ENCODE measurements around the gene GJB1.

The GJB1 gene

GRCh38 chrX:71245159-71245558, 22.1 kb downstream of the GJB1 start:
- H3K27ac ChIP-seq, result no peak overlapping the region
- TF ChIP-seq ZFX (IDR thresholded peaks at IDR 0.05; ENCODE audit: borderline replicate concordance) (no peak), CTCF (IDR thresholded peaks at IDR 0.05) (no peak)

- no peak for TF ChIP-seq CTCF (IDR thresholded peaks at IDR 0.05)
- no peak for TF ChIP-seq ZFX (IDR thresholded peaks at IDR 0.05; ENCODE audit: borderline replicate concordance)
- no peak overlapping the region for H3K27ac ChIP-seq
Observed at GRCh38 chrX:71250841-71251240, 27.8 kb downstream of the GJB1 start.

GRCh38 chrX:71251466-71251973, 28.5 kb downstream of the GJB1 start:
- TF ChIP-seq ZFX (IDR thresholded peaks at IDR 0.05; ENCODE audit: borderline replicate concordance) (no peak), CTCF (IDR thresholded peaks at IDR 0.05) (no peak)
- H3K27ac ChIP-seq, result no peak overlapping the region

- H3K27ac ChIP-seq, result no peak overlapping the region
- no peak for TF ChIP-seq ZFX (IDR thresholded peaks at IDR 0.05; ENCODE audit: borderline replicate concordance)
- no peak for TF ChIP-seq CTCF (IDR thresholded peaks at IDR 0.05)
Observed at GRCh38 chrX:71252221-71252620, 29.2 kb downstream of the GJB1 start.

- TF ChIP-seq CTCF (IDR thresholded peaks at IDR 0.05), result peak; percentile 47
- no peak for TF ChIP-seq ZFX (IDR thresholded peaks at IDR 0.05; ENCODE audit: borderline replicate concordance)
- H3K27ac ChIP-seq, result peak overlapping the region; percentile 79
Observed at GRCh38 chrX:71253253-71254091, 30.4 kb downstream of the GJB1 start.

- no peak for TF ChIP-seq CTCF (IDR thresholded peaks at IDR 0.05)
- no peak for TF ChIP-seq ZFX (IDR thresholded peaks at IDR 0.05; ENCODE audit: borderline replicate concordance)
Observed at GRCh38 chrX:71254092-71254963, 31.3 kb downstream of the GJB1 start, which contains the start of gene ZMYM3. ZMYM3 (minus strand) TSS chrX:71254140; CDS start chrX:71253255, 885 bp downstream.

More at GRCh38 chrX:71254092-71254963, 31.3 kb downstream of the GJB1 start, which contains the start of gene ZMYM3:
- H3K27ac ChIP-seq, result peak within 1 kb of the TSS; percentile 79
